Smooth muscle cell (in vitro differentiated cells): ENCODE results near the gene NDRG4. TPM values are rescaled to one million over a fixed set of nuclear protein-coding genes. Genes with fewer than 3 reads are reported as not detected.

Source experiments
- DNase-seq: peaks from one replicate; lab custom pipeline; 2025; ENCODE audit not compliant: unreplicated experiment; lab: John Stamatoyannopoulos, UW
- H2AFZ ChIP-seq: fragments of 200-600 bp; sonication (generic); 2 replicates; pipeline ENCODE4 v1.6.0; 2016; ENCODE audit warnings: antibody characterized with exemption, low read depth, mild to moderate bottlenecking
- H3F3A ChIP-seq: fragments of 200-600 bp; sonication (generic); 2 replicates; pipeline ENCODE4 v1.6.0; 2017; ENCODE audit warnings: antibody characterized with exemption, low read depth
- H3K27ac ChIP-seq: fragments of 200-600 bp; sonication (generic); 2 replicates; pipeline ENCODE4 v1.5.1; 2016; ENCODE audit warnings: low read depth, mild to moderate bottlenecking
- H3K27me3 ChIP-seq: fragments of 200-600 bp; sonication (generic); 2 replicates; pipeline ENCODE4 v1.6.1; 2016; ENCODE audit warnings: low read depth, mild to moderate bottlenecking
- H3K36me3 ChIP-seq: fragments of 200-600 bp; sonication (generic); 2 replicates; pipeline ENCODE4 v1.5.1; 2016; ENCODE audit warnings: low read depth
- H3K4me1 ChIP-seq: fragments of 200-600 bp; sonication (generic); 2 replicates; pipeline ENCODE4 v1.5.1; 2016; ENCODE audit warnings: low read depth
- H3K4me2 ChIP-seq: fragments of 200-600 bp; sonication (generic); 2 replicates; pipeline ENCODE4 v1.6.0; 2016; ENCODE audit warnings: mild to moderate bottlenecking
- H3K4me3 ChIP-seq: fragments of 200-600 bp; sonication (generic); 2 replicates; pipeline ENCODE4 v1.5.1; 2016; ENCODE audit warnings: mild to moderate bottlenecking
- H3K79me2 ChIP-seq: fragments of 200-600 bp; sonication (generic); 2 replicates; pipeline ENCODE4 v1.6.0; 2016; ENCODE audit warnings: low read depth, mild to moderate bottlenecking
- H3K9ac ChIP-seq: fragments of 200-600 bp; sonication (generic); 2 replicates; pipeline ENCODE4 v1.6.0; 2016; ENCODE audit warnings: low read depth
- H3K9me3 ChIP-seq: fragments of 200-600 bp; sonication (generic); replicated peaks from 2 replicates; pipeline ENCODE4 v1.5.1; 2016; ENCODE audit warnings: low read depth
- H4K20me1 ChIP-seq: fragments of 200-600 bp; sonication (generic); 2 replicates; pipeline ENCODE4 v1.6.0; 2016; ENCODE audit warnings: low read depth
- CTCF ChIP-seq: fragments of 200-600 bp; sonication (generic); IDR thresholded peaks from 2 replicates; pipeline ENCODE4 v1.5.1; 2017; ENCODE audit warnings: borderline replicate concordance, mild to moderate bottlenecking, antibody characterized with exemption; ENCODE audit not compliant: insufficient read depth, poor library complexity, severe bottlenecking
- WGBS: methylation state at CpG from one replicate; pipeline ENCODE4 v1.1.7; 2016; ENCODE audit warnings: low lambda C conversion rate; 5-methylcytosine and 5-hydroxymethylcytosine counted together
- polyA plus RNA-seq: library from polyadenylated mRNA; unstranded; fragments of >200 nt; fragmentation: Nextera tagmentation; extraction: Ambion mirVana; gene quantifications from 2 replicates; pipeline ENCODE4 v1.2.1, GENCODE V29; 2016
- total RNA-seq: library from RNA; depleted of rRNA; stranded (reverse); fragments of >200 nt; gene quantifications from 2 replicates; pipeline ENCODE4 v1.2.3, GENCODE V29; 2014

The NDRG4 gene
- total and polyA plus RNA-seq, 2 experiments from 2014 or later: 9.9 to 23.0 TPM

GRCh38 chr16:58500430-58501241, 693 bp downstream of the NDRG4 start:
- no peaks in the 10 kb centered on the region for H3F3A ChIP-seq
- 9% methylated on average over 31 of the region's 36 CpGs for WGBS
- no peak for DNase-seq

GRCh38 chr16:58501242-58502131, 1.5 kb downstream of the NDRG4 start:
- Histone ChIP-seq H3K79me2 (no peaks in the 10 kb centered on the region), H3K27me3 (no peaks in the 10 kb centered on the region), H3K4me1 (peaks cover 8% of the 10 kb centered on the region), H4K20me1 (no peaks in the 10 kb centered on the region), H3K27ac (no peak overlapping the region), H3K4me3 (peak overlapping the region; percentile 63), H3K9me3 (no peaks in the 10 kb centered on the region), H3K4me2 (peak overlapping the region; percentile 91), H3F3A (no peaks in the 10 kb centered on the region), H2AFZ (no peak overlapping the region), H3K36me3 (no peaks in the 10 kb centered on the region), H3K9ac (peak overlapping the region; percentile 72)
- no peak for DNase-seq
- no peak for TF ChIP-seq CTCF
- 12% methylated on average over 40 of the region's 42 CpGs for WGBS

More at GRCh38 chr16:58500430-58501241, 693 bp downstream of the NDRG4 start:
- Histone ChIP-seq H3K4me1 (peaks cover 12% of the 10 kb centered on the region), H3K79me2 (no peaks in the 10 kb centered on the region), H3K36me3 (no peaks in the 10 kb centered on the region), H3K9ac (peak overlapping the region; percentile 72), H3K4me2 (peak overlapping the region; percentile 91), H3K4me3 (peak overlapping the region; percentile 63), H3K27me3 (no peaks in the 10 kb centered on the region), H3K9me3 (no peaks in the 10 kb centered on the region), H4K20me1 (no peaks in the 10 kb centered on the region), H2AFZ (no peak overlapping the region), H3K27ac (no peak overlapping the region)
- TF ChIP-seq CTCF: no peak

GRCh38 chr16:58502217-58502921, 2.4 kb downstream of the NDRG4 start:
- Histone ChIP-seq H3K9ac (no peak overlapping the region), H3F3A (no peaks in the 10 kb centered on the region), H3K4me2 (no peak overlapping the region), H2AFZ (no peak overlapping the region), H4K20me1 (no peaks in the 10 kb centered on the region), H3K36me3 (no peaks in the 10 kb centered on the region), H3K79me2 (no peaks in the 10 kb centered on the region), H3K27ac (no peak overlapping the region), H3K9me3 (no peaks in the 10 kb centered on the region), H3K4me3 (no peak overlapping the region), H3K4me1 (peaks cover 8% of the 10 kb centered on the region), H3K27me3 (no peaks in the 10 kb centered on the region)
- 79% methylated on average over 8 of the region's 8 CpGs for WGBS
- DNase-seq: no peak
- TF ChIP-seq CTCF: no peak
